ENCODE results near the gene CDH18. TPM values are rescaled to one million over a fixed set of nuclear protein-coding genes. Genes with fewer than 3 reads are reported as not detected.

The CDH18 gene
- polyA plus RNA-seq, 1 donor from 2014 or later = 5.6 TPM

DNA sequence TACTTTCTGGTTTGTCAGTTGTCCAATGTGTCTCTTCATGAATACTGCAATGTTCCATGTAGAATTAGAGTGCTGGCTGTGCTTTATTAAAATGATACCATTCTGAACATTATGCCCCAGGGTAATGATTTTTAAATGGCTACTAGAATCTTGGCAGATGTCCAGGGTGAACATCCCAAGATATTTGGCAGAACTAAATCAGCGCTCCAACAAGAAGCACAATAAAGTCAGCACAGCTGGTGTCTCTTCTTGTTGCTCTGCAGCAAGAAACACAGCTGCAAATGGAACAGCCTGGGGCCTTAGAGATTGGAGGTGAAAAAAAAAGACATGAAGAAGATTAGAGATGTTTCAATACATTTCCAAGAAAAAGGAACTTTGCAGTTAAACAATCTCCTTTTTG, 248.3 kb downstream of the CDH18 start:
- no peaks in the 10 kb centered on the region for H3K36me3 ChIP-seq (ENCODE audit: insufficient read depth, low read length)
- no peaks in the 10 kb centered on the region for H3F3A ChIP-seq (ENCODE audit: insufficient read depth, low read length, poor library complexity, severe bottlenecking)
- H3K4me3 ChIP-seq (ENCODE audit: low read length) = no peak overlapping the region
- H3K9ac ChIP-seq (ENCODE audit: low read length) = no peak overlapping the region
- no peak overlapping the region for H2AFZ ChIP-seq (ENCODE audit: low read depth, low read length)
- H3K9me3 ChIP-seq (ENCODE audit: low read length) = no peaks in the 10 kb centered on the region
- H3K9me2 ChIP-seq (ENCODE audit: insufficient read depth, low read length) = no peaks in the 10 kb centered on the region
- H4K20me1 ChIP-seq (ENCODE audit: insufficient read depth) = no peaks in the 10 kb centered on the region
- H3K79me2 ChIP-seq (replicated peaks; ENCODE audit: insufficient read depth, low read length) = no peaks in the 10 kb centered on the region
- no peak overlapping the region for H3K27ac ChIP-seq (ENCODE audit: low read length)
- no peak overlapping the region for H3K4me2 ChIP-seq (ENCODE audit: low read length)
- H3K27me3 ChIP-seq (ENCODE audit: insufficient read depth, low read depth, low read length) = no peaks in the 10 kb centered on the region
- TF ChIP-seq REST (IDR thresholded peaks at IDR 0.05; ENCODE audit: borderline replicate concordance) (no peak), TAF1 (IDR thresholded peaks at IDR 0.05; ENCODE audit: low read depth) (no peak), EZH2 (IDR thresholded peaks at IDR 0.05; ENCODE audit: borderline replicate concordance, insufficient read depth, low read length, poor library complexity, severe bottlenecking) (no peak), RAD21 (conservative IDR thresholded peaks at IDR 0.05) (no peak), POLR2AphosphoS5 (IDR thresholded peaks at IDR 0.05) (no peak), SMC3 (conservative IDR thresholded peaks at IDR 0.05; ENCODE audit: poor library complexity) (no peak)

GRCh38 chr5:19734776-19735175, 253.2 kb downstream of the CDH18 start:
- H3K9me3 ChIP-seq (ENCODE audit: low read length) = no peaks in the 10 kb centered on the region
- H3K27ac ChIP-seq (ENCODE audit: low read length) = no peak overlapping the region
- TF ChIP-seq EZH2 (IDR thresholded peaks at IDR 0.05; ENCODE audit: borderline replicate concordance, insufficient read depth, low read length, poor library complexity, severe bottlenecking) (no peak), EP300 (conservative IDR thresholded peaks at IDR 0.05; ENCODE audit: poor library complexity, severe bottlenecking) (no peak), RAD21 (conservative IDR thresholded peaks at IDR 0.05) (no peak), MXI1 (conservative IDR thresholded peaks at IDR 0.05; ENCODE audit: poor library complexity, severe bottlenecking) (no peak), REST (IDR thresholded peaks at IDR 0.05; ENCODE audit: borderline replicate concordance) (no peak), SMC3 (conservative IDR thresholded peaks at IDR 0.05; ENCODE audit: poor library complexity) (no peak), POLR2AphosphoS5 (IDR thresholded peaks at IDR 0.05) (no peak), TAF1 (IDR thresholded peaks at IDR 0.05; ENCODE audit: low read depth) (no peak)
- TF ChIP-seq, protein P1, sequence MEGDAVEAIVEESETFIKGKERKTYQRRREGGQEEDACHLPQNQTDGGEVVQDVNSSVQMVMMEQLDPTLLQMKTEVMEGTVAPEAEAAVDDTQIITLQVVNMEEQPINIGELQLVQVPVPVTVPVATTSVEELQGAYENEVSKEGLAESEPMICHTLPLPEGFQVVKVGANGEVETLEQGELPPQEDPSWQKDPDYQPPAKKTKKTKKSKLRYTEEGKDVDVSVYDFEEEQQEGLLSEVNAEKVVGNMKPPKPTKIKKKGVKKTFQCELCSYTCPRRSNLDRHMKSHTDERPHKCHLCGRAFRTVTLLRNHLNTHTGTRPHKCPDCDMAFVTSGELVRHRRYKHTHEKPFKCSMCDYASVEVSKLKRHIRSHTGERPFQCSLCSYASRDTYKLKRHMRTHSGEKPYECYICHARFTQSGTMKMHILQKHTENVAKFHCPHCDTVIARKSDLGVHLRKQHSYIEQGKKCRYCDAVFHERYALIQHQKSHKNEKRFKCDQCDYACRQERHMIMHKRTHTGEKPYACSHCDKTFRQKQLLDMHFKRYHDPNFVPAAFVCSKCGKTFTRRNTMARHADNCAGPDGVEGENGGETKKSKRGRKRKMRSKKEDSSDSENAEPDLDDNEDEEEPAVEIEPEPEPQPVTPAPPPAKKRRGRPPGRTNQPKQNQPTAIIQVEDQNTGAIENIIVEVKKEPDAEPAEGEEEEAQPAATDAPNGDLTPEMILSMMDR (IDR thresholded peaks at IDR 0.05; ENCODE audit: poor library complexity, severe bottlenecking) = no peak

More at GRCh38 chr5:19734776-19735175, 253.2 kb downstream of the CDH18 start:
- H3K9me2 ChIP-seq (ENCODE audit: insufficient read depth, low read length) = no peaks in the 10 kb centered on the region
- no peaks in the 10 kb centered on the region for H3F3A ChIP-seq (ENCODE audit: insufficient read depth, low read length, poor library complexity, severe bottlenecking)
- no peaks in the 10 kb centered on the region for H3K27me3 ChIP-seq (ENCODE audit: insufficient read depth, low read depth, low read length)
- H3K4me2 ChIP-seq (ENCODE audit: low read length) = no peak overlapping the region
- no peaks in the 10 kb centered on the region for H4K20me1 ChIP-seq (ENCODE audit: insufficient read depth)
- no peaks in the 10 kb centered on the region for H3K36me3 ChIP-seq (ENCODE audit: insufficient read depth, low read length)
- H3K9ac ChIP-seq (ENCODE audit: low read length) = no peak overlapping the region
- H3K79me2 ChIP-seq (replicated peaks; ENCODE audit: insufficient read depth, low read length) = no peaks in the 10 kb centered on the region
- H2AFZ ChIP-seq (ENCODE audit: low read depth, low read length) = no peak overlapping the region
- no peak overlapping the region for H3K4me3 ChIP-seq (ENCODE audit: low read length)

Data from neural cell (in vitro differentiated cells).